Gastrocnemius medialis (tissue), 4 donors: Measurements from ENCODE around the gene RAD51B.

ENCODE experiments used
- CTCF ChIP-seq, 5 experiments: fragments of 450-650 bp in 3 of 5; fragments of 200-600 bp in 2 of 5; sonication (generic) in 2 of 5; IDR thresholded peaks in 4 of 5; conservative IDR thresholded peaks in 1 of 5; 1 replicate in 4 of 5; 2 replicates in 1 of 5; pipeline ENCODE4 v1.5.1; 2016 to 2019; ENCODE audit warnings: antibody characterized with exemption in 5 of 5, mild to moderate bottlenecking in 3 of 5, moderate library complexity in 3 of 5
- POLR2A ChIP-seq, 2 donors: fragments of 450-650 bp; IDR thresholded peaks; one replicate each; pipeline ENCODE4 v1.6.1; 2017; ENCODE audit warnings: antibody characterized with exemption in 2 of 2, mild to moderate bottlenecking in 2 of 2, moderate library complexity in 2 of 2

DNA sequence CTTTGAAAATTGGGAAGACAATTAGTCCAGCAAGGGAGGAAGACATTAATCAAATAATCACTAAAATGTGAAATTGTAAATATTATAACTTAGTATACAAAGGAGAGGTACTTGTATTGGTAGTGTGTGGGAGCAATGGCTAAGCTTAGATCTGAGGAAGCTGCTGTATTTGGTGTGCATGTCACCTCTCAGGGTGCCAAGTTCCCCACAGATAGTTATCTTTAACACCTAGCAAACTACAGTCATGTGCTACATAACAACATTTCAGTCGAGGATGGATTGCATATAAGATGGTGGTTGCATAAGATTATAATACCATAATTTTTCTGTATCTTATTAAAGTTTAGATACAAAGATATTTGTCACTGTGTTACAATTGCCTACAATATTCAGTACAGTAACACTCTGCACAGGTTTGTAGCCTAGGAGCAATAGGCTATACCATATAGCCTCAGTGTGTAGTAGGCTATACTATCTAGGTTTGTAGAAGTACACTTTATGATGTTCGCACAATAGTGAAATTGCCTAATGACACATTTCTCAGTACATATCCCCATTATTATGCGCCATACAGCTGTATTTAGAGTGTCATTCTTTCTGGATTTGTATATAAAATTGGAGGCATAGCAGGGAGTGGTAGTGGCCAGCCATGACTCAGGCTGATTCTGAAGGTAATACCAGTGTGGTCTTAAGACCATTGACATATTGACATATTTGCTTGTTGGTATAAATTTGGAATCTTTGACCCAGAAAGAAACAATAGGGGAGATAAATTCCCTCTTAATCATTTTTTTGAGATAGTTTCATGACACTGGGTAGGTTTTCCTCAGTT is 55.8 kb downstream of the RAD51B start:
- no peak for TF ChIP-seq POLR2A (IDR thresholded peaks at IDR 0.05)
- no peak for TF ChIP-seq CTCF (IDR thresholded peaks at IDR 0.05 in 4 of 5, conservative IDR thresholded peaks at IDR 0.05 in 1 of 5)
